PFSK-1 (cell line): ENCODE results near the gene FAM120B.

Experiments
- SIN3A ChIP-seq: IDR thresholded peaks from 2 replicates; pipeline ENCODE4 v1.6.1; 2012; ENCODE audit warnings: mild to moderate bottlenecking, low read length, moderate library complexity, borderline replicate concordance; ENCODE audit not compliant: insufficient read depth
- TAF1 ChIP-seq: IDR thresholded peaks from 2 replicates; pipeline ENCODE4 v1.6.1; 2012; ENCODE audit warnings: low read length, control low read depth, borderline replicate concordance; ENCODE audit not compliant: insufficient read depth
- TF ChIP-seq, protein P1 (sequence below), 2 experiments: IDR thresholded peaks; 2 replicates each; pipeline versions ENCODE4 v1.6.1 to v1.8.0; 2011 to 2012; ENCODE audit warnings: low read depth in 2 of 2, low read length in 2 of 2, control low read depth in 1 of 2, inconsistent platforms in 1 of 2, mild to moderate bottlenecking in 1 of 2, moderate library complexity in 1 of 2; ENCODE audit not compliant: insufficient read depth in 1 of 2

- TF ChIP-seq SIN3A = no peak
- no peak for TF ChIP-seq TAF1
- TF ChIP-seq, protein P1, sequence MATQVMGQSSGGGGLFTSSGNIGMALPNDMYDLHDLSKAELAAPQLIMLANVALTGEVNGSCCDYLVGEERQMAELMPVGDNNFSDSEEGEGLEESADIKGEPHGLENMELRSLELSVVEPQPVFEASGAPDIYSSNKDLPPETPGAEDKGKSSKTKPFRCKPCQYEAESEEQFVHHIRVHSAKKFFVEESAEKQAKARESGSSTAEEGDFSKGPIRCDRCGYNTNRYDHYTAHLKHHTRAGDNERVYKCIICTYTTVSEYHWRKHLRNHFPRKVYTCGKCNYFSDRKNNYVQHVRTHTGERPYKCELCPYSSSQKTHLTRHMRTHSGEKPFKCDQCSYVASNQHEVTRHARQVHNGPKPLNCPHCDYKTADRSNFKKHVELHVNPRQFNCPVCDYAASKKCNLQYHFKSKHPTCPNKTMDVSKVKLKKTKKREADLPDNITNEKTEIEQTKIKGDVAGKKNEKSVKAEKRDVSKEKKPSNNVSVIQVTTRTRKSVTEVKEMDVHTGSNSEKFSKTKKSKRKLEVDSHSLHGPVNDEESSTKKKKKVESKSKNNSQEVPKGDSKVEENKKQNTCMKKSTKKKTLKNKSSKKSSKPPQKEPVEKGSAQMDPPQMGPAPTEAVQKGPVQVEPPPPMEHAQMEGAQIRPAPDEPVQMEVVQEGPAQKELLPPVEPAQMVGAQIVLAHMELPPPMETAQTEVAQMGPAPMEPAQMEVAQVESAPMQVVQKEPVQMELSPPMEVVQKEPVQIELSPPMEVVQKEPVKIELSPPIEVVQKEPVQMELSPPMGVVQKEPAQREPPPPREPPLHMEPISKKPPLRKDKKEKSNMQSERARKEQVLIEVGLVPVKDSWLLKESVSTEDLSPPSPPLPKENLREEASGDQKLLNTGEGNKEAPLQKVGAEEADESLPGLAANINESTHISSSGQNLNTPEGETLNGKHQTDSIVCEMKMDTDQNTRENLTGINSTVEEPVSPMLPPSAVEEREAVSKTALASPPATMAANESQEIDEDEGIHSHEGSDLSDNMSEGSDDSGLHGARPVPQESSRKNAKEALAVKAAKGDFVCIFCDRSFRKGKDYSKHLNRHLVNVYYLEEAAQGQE (IDR thresholded peaks at IDR 0.05; ENCODE audit: insufficient read depth in 1 of 2, low read depth in 2 of 2, low read length in 2 of 2) = no peak
Measured at GRCh38 chr6:170280689-170281045, 25.9 kb upstream of the FAM120B start.
